ENCODE results near the gene SLAMF1.
"Not testable (repeated sequence)": the region's sequence is repeated elsewhere in the genome, so short reads cannot be mapped to it uniquely, and the experiment has no call there.

Gene SLAMF1

DNA sequence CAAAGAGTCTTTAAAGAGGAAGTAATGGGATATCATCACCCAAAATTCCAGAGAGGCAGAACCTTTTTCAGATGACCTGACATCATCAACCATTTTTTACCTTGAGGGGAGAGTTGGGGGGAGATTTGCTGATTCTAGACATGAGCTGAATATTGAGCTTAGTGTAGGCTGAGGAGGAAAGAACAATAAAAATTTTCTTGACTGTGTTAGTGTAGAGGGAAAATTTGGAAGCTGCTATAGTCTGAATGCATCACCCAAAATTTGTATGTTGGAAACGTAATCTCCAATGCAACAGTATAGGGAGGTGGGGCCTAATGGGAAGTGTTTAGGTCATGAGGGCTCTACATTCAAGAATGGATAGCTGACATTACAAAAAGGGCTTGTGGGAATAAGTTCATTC is 49.8 kb downstream of the SLAMF1 start:
- DNase-seq (ENCODE audit: low read depth) = no peak

DNA sequence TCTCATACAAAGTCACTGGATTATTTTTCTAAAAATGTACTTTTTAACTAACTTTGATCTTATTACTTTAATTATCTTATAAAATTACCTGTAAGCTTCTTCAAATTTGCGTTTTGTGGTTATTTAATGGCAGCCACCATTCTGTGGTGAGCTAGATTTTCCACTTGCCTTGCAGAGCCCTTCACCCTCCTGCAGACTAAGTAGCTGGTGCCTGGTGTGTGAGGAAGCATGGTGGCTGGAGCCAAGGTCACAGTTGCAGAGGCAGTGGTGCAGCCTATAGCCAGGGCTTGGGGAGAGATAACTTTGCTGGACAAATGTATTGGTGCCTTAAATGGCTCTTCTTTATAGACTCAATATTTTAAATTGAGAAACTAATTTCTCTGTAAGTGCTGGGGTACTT is 56.4 kb downstream of the SLAMF1 start:
- no peak for DNase-seq (ENCODE audit: low read depth)

DNA sequence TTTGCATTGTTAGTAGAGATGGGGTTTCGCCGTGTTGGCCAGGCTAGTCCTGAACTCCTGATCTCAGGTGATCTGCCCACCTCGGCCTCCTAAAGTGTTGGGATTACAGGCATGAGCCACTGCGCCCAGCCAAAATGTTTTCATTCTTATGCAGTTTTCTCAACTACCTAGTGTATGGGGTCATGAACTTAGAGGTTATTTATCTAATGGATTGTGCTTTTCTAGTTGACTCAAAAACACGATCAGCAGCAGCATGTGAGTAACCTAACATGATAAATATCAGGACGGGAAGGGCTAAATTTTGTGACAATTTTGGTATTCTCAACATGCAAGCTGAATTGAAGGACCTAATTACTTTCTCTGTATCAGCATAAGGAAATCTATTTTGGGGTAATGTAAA is 58.4 kb downstream of the SLAMF1 start:
- no peak for DNase-seq (ENCODE audit: low read depth)

DNA sequence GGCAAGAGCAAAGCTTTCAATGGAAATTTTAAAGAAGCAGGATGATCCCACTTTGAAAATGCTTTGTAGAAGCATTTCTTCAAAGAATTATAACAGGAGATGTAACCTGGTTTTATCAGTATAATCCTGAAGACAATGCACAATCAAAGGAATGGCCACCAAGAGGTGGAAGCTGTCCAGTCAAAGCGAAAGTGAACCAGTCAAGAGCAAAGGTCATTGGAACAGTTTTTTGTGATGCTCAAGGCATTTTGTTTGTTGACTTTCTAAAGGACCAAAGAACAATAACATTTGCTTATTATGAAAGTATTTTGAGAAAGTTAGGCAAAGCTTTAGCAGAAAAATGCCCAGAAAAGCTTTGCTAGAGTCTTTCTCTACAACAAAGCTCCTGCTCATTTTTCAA is 62.1 kb downstream of the SLAMF1 start:
- no peak for DNase-seq (ENCODE audit: low read depth)

GRCh38 chr1:160582976-160583375 is 63.9 kb downstream of the SLAMF1 start:
- DNase-seq (ENCODE audit: low read depth) = not testable (repeated sequence)

GRCh38 chr1:160581961-160582360 is 64.9 kb downstream of the SLAMF1 start:
- DNase-seq (ENCODE audit: low read depth) = no peak

GRCh38 chr1:160580221-160580812 is 66.5 kb downstream of the SLAMF1 start:
- no peak for DNase-seq (ENCODE audit: low read depth)

GRCh38 chr1:160579216-160579701 is 67.6 kb downstream of the SLAMF1 start, which contains the start of gene CD84:
Gene CD84 (minus strand): TSS chr1:160579496. CDS start chr1:160579437, 59 bp downstream.
- DNase-seq (ENCODE audit: low read depth) = no peak

DNA sequence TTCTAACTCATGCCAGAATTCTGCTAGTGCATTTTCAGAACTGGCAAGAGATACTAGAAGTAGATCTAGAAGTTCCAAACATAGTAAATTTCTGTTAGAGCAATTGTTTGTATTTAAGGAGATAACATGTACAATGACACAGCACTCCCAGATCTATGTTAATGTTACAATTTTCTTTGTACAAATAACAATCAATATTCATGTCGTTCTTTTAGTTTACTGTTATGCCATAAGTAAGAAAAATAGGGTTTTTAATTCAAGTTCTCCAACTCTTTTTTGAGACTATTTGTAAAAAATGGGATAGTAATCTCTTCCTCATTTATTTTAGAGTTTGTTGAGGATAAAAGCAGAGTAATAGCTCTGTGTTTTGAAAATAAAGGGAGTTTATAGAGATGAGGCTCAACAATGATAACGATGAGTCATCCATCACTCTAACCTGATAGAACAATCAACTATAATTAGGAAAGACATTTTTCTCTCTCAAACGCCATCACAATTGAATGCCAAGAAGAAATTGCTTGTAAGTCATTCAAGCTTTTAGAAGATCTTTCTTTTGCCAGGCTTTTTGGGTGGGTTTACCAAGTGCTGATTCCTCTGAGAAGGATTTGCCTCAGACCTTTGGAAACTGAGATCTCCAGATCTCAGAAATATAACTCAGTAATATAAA is 68.2 kb downstream of the SLAMF1 start:
- no peak for DNase-seq (ENCODE audit: low read depth)

DNA sequence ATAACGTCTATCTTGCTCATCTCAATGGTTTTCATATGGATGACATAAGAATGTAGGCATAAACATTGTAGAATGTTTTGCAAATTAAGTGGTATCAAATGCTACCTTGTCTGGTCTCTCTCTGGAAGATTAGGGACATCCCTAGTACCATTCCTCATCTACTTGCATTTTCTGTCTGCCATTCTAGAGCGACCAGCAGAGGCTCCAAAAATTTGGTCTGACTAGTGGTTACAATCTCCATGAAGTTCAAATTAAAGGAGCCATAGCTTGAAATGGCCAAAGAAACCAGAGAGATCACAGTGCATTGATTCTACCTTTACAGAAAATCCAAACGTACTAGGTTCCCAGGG is 68.7 kb downstream of the SLAMF1 start:
- DNase-seq (ENCODE audit: low read depth) = no peak

GRCh38 chr1:160577671-160578070 is 69.2 kb downstream of the SLAMF1 start:
- DNase-seq (ENCODE audit: low read depth) = no peak

GRCh38 chr1:160576884-160577283 is 70.0 kb downstream of the SLAMF1 start:
- no peak for DNase-seq (ENCODE audit: low read depth)

DNA sequence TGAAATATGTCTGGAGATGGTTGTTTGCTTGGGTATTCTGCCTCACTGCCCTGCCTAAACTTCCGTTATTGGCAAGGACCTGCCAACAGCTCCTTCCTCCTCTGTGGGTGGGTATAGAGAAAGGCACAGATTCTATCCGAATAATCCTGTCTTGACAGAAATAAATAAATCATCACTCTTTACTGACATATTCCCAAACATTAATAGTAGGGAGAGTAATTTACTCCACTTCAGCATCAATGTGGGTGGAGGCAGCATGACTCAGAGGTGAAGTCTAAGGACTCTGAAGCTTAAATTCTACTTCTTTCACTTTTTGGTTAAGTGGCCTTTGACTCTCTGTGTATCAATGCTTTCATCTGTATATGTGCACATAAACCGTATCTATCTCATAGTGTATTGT is 70.5 kb downstream of the SLAMF1 start:
- no peak for DNase-seq (ENCODE audit: low read depth)

DNA sequence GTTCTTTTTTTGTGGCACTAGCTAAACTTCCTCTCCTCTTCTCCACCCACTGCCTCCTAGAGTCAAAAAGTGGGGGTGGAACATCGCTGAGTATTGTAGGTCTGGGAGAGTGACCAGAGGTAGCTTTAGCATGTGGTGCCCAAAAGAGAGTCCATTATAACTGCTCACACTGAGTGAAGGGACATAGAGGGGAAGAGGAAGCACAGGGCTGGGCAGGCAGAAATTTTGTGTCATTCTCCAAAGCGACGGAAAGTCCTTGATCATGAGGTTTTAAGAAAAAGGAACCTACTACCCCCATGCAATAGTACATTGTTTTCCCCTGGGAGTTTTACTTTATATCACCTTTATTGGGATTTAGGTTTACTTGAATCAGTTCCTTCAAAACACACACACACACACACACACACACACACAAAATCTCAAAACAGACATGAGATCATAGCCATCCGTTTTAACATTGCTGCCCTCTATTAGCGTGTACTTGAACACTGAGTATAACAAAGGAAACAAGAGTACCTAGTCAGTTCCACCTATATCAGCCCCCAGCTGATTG is 71.7 kb downstream of the SLAMF1 start:
- DNase-seq (ENCODE audit: low read depth) = no peak

GRCh38 chr1:160570840-160571239 is 76.0 kb downstream of the SLAMF1 start:
- no peak for DNase-seq (ENCODE audit: low read depth)

GRCh38 chr1:160569806-160570205 is 77.0 kb downstream of the SLAMF1 start:
- DNase-seq (ENCODE audit: low read depth) = no peak

DNA sequence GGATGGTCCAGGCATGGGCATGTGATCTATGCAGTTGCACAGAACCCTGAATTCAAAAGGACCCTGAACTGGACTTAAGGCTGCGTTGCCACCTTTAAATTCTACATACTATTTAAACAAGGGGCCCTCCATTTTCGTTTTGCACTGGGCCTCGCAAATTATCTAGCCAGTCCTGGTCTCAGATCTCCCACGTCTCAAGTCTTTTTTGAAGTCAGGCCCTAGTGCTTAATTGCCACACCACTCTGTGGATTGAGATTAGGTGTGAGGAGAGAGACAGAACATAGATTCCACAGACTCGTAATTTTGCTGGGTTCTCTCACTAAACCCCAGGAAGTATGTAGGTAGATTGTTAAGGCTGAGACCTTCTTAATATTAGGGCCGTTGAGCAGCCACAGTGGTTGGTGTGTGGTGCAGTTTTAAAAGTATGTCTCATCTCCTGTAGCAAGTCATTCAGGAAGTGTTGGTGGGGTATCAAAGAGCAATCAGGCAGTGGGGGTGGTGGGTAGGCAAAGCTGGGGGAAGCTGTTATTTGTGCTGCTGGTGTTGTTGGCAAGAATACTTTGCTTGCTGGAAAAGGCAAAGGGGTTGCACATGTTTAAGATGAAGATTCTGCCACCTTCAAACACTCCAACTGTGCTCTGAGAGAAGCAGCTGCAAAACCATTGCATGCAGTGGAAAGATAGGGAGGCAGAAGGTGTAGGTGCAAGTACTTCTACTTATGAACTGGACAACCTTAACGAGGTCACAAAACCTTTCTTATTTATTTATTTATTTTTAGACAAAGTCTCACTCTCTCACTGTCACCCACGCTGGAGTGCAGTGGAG is 78.8 kb downstream of the SLAMF1 start:
- no peak for DNase-seq (ENCODE audit: low read depth)

GRCh38 chr1:160567341-160567740 is 79.5 kb downstream of the SLAMF1 start:
- DNase-seq (ENCODE audit: low read depth) = no peak

DNA sequence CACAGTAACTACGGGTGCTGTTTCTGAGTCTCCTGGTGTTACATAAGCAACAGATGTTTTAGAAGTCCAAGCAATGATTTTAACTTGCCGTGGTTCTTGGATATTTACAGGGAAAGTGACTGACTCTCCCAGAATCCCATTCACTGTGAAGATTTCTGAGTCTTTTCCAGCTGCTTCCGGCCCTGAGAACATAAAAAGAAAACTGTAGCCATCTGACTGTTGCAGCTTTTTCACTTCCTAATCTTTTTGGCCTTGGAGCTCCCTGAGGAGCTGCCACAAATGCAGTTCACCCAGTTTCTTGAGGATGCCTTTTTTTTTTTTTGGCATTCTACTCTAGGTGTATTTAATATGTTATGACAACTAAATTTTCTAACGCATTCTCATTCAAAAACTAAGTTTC is 81.3 kb downstream of the SLAMF1 start:
- DNase-seq (ENCODE audit: low read depth) = no peak

- not testable (repeated sequence) for DNase-seq (ENCODE audit: low read depth)
Observed at GRCh38 chr1:160563230-160563629, 83.6 kb downstream of the SLAMF1 start.

DNA sequence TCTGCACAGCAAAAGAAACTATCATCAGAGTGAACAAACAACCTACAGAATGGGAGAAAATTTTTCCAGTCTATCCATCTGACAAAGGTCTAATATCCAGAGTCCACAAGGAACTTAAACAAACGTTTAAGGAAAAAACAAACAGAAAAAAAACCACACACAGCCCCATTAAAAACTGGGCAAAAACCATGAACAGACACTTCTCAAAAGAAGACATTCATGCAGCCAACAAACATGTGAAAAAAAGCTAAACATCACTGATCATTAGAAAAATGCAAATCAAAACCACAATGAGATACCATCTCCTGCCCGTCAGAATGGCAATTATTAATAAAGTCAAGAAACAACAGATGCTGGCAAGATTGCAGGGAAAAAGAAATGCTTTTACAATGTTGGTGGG is 84.1 kb downstream of the SLAMF1 start:
- DNase-seq (ENCODE audit: low read depth) = not testable (repeated sequence)

- DNase-seq (ENCODE audit: low read depth) = no peak
Observed at GRCh38 chr1:160560806-160561205, 86.0 kb downstream of the SLAMF1 start.
